DND-41 (cell line): ENCODE results near the gene RS1.

Source experiments
- CTCF ChIP-seq: IDR thresholded peaks from 2 replicates; pipeline ENCODE4 v1.5.1; 2012; ENCODE audit warnings: borderline replicate concordance, low read length, moderate library complexity, mild to moderate bottlenecking; ENCODE audit not compliant: poor library complexity, severe bottlenecking; ENCODE audit errors: extremely low read depth
- EZH2 ChIP-seq: IDR thresholded peaks from 3 replicates; pipeline ENCODE4 v1.6.1; 2012; ENCODE audit warnings: borderline replicate concordance, low read depth, mild to moderate bottlenecking, moderate library complexity, low read length, inconsistent platforms; ENCODE audit not compliant: severe bottlenecking

- TF ChIP-seq CTCF, result no peak
- TF ChIP-seq EZH2, result no peak
These were observed 35.6 kb upstream of the RS1 start, which contains the start of gene PPEF1 for GRCh38 chrX:18707426-18708049.
